Measurements from ENCODE around the gene MRPS18A.

MRPS18A gene

GRCh38 chr6:43687437-43688347 lies at the start of gene MRPS18A:
MRPS18A (minus strand) TSS chr6:43687791; CDS start chr6:43687779, 12 bp downstream.
- H3K9me3 ChIP-seq (ENCODE audit: insufficient read depth, low read length): no peaks in the 10 kb centered on the region
- no peaks in the 10 kb centered on the region for H3K27me3 ChIP-seq (ENCODE audit: low read length)
- peaks cover 49% of the 10 kb centered on the region for H3K79me2 ChIP-seq (ENCODE audit: insufficient read depth, low read length)

GRCh38 chr6:43736844-43737243 lies 49.3 kb upstream of the MRPS18A start:
- H3K27me3 ChIP-seq (ENCODE audit: low read length): no peaks in the 10 kb centered on the region
- no peaks in the 10 kb centered on the region for H4K20me1 ChIP-seq (ENCODE audit: low read depth, low read length)
- no peak overlapping the region for H2AFZ ChIP-seq (ENCODE audit: low read depth, low read length, severe bottlenecking)
- no peaks in the 10 kb centered on the region for H3K9me3 ChIP-seq (ENCODE audit: insufficient read depth, low read length)
- H3K79me2 ChIP-seq (ENCODE audit: insufficient read depth, low read length): no peaks in the 10 kb centered on the region
- H3K4me3 ChIP-seq (ENCODE audit: insufficient read depth, low read length, poor library complexity, severe bottlenecking): no peak overlapping the region
- H3K27ac ChIP-seq (ENCODE audit: low read depth, low read length): no peak overlapping the region
- H3K4me2 ChIP-seq (ENCODE audit: low read depth, low read length, poor library complexity, severe bottlenecking): no peak overlapping the region
- no peak overlapping the region for H3K9ac ChIP-seq (ENCODE audit: low read length)
- TF ChIP-seq EZH2phosphoT487 (conservative IDR thresholded peaks at IDR 0.05; ENCODE audit: low read length) (no peak), CTCF (IDR thresholded peaks at IDR 0.05; ENCODE audit: insufficient read depth, low read length, poor library complexity, severe bottlenecking) (no peak)
- 0 out of 2 replicates have a peak, but pooled peaks cover under 1% of the 10 kb centered on the region for H3K36me3 ChIP-seq (ENCODE audit: low read length)
- no peaks in the 10 kb centered on the region for H3K9me2 ChIP-seq (replicated peaks; ENCODE audit: insufficient read depth, low read length)
- 0 out of 2 replicates have a peak, but pooled peaks cover 4% of the 10 kb centered on the region for H3F3A ChIP-seq (ENCODE audit: insufficient read depth)

More at GRCh38 chr6:43687437-43688347, at the start of gene MRPS18A:
- peak within 1 kb of the TSS; percentile 81 for H3K4me3 ChIP-seq (ENCODE audit: insufficient read depth, low read length, poor library complexity, severe bottlenecking)
- H3K9me2 ChIP-seq (replicated peaks; ENCODE audit: insufficient read depth, low read length): no peaks in the 10 kb centered on the region
- H3K9ac ChIP-seq (ENCODE audit: low read length): peak within 1 kb of the TSS; percentile 81
- no peaks in the 10 kb centered on the region for H3K36me3 ChIP-seq (ENCODE audit: low read length)
- peaks cover 28% of the 10 kb centered on the region for H3F3A ChIP-seq (ENCODE audit: insufficient read depth)
- TF ChIP-seq EZH2phosphoT487 (conservative IDR thresholded peaks at IDR 0.05; ENCODE audit: low read length) (no peak), CTCF (IDR thresholded peaks at IDR 0.05; ENCODE audit: insufficient read depth, low read length, poor library complexity, severe bottlenecking) (no peak)
- H2AFZ ChIP-seq (ENCODE audit: low read depth, low read length, severe bottlenecking): peak within 1 kb of the TSS; percentile 90
- H3K27ac ChIP-seq (ENCODE audit: low read depth, low read length): peak within 1 kb of the TSS; percentile 18
- peak within 1 kb of the TSS; percentile 78 for H3K4me2 ChIP-seq (ENCODE audit: low read depth, low read length, poor library complexity, severe bottlenecking)
- peaks cover 17% of the 10 kb centered on the region for H4K20me1 ChIP-seq (ENCODE audit: low read depth, low read length)

- Histone ChIP-seq H3K4me2 (ENCODE audit: low read depth, low read length, poor library complexity, severe bottlenecking) (no peak overlapping the region), H3F3A (ENCODE audit: insufficient read depth) (0 out of 2 replicates have a peak, but pooled peaks cover 5% of the 10 kb centered on the region), H3K36me3 (ENCODE audit: low read length) (peaks cover 4% of the 10 kb centered on the region), H4K20me1 (ENCODE audit: low read depth, low read length) (no peaks in the 10 kb centered on the region), H3K9me2 (replicated peaks; ENCODE audit: insufficient read depth, low read length) (no peaks in the 10 kb centered on the region), H3K27ac (ENCODE audit: low read depth, low read length) (no peak overlapping the region), H3K79me2 (ENCODE audit: insufficient read depth, low read length) (no peaks in the 10 kb centered on the region), H3K4me3 (ENCODE audit: insufficient read depth, low read length, poor library complexity, severe bottlenecking) (no peak overlapping the region), H2AFZ (ENCODE audit: low read depth, low read length, severe bottlenecking) (no peak overlapping the region), H3K9me3 (ENCODE audit: insufficient read depth, low read length) (peaks cover 1% of the 10 kb centered on the region; the same call in 1 of the 2 replicates), H3K27me3 (ENCODE audit: low read length) (no peaks in the 10 kb centered on the region), H3K9ac (ENCODE audit: low read length) (no peak overlapping the region)
- TF ChIP-seq CTCF (IDR thresholded peaks at IDR 0.05; ENCODE audit: insufficient read depth, low read length, poor library complexity, severe bottlenecking) (no peak), EZH2phosphoT487 (conservative IDR thresholded peaks at IDR 0.05; ENCODE audit: low read length) (no peak)
Measured at GRCh38 chr6:43736211-43736786, 48.7 kb upstream of the MRPS18A start.
